Posterior vena cava (tissue), 2 donors: Measurements from ENCODE around the gene PAIP1. TPM values are rescaled to one million over a fixed set of nuclear protein-coding genes. Genes with fewer than 3 reads are reported as not detected.
"Not testable (repeated sequence)": the region's sequence is repeated elsewhere in the genome, so short reads cannot be mapped to it uniquely, and the experiment has no call there.

Source experiments
- DNase-seq: peaks from one replicate; pipeline ENCODE4 v3.0.0-alpha.2; 2020; ENCODE audit warnings: low spot score
- intact Hi-C, 2 donors: fragments of 100-400 bp; cut with DNase I; formaldehyde crosslinking; loops; one replicate each; pipeline versions ENCODE4 v1.14.1 to v1.14.2; 2022 to 2023
- long read RNA-seq, 2 donors: library from polyadenylated mRNA; unstranded; transcript quantifications; one replicate each; pipeline ENCODE4 v2.0.0, GENCODE V29; 2020 to 2021
- total RNA-seq, 2 donors: library from RNA; stranded (reverse); fragmentation: NEBNext Ultra II Directional; extraction: Animal tissue kit (Norgen Biotek cat#: 25700); gene quantifications; one replicate each; pipeline ENCODE4 v1.2.1, GENCODE V29; 2021
- donor health status: DM: yes; HTN: yes; CAD: no.
- donor health status: DM: yes; HTN: yes; CAD: no.

The PAIP1 gene, protein sequence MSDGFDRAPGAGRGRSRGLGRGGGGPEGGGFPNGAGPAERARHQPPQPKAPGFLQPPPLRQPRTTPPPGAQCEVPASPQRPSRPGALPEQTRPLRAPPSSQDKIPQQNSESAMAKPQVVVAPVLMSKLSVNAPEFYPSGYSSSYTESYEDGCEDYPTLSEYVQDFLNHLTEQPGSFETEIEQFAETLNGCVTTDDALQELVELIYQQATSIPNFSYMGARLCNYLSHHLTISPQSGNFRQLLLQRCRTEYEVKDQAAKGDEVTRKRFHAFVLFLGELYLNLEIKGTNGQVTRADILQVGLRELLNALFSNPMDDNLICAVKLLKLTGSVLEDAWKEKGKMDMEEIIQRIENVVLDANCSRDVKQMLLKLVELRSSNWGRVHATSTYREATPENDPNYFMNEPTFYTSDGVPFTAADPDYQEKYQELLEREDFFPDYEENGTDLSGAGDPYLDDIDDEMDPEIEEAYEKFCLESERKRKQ
- 10 to 100 TPM; 65.4 to 81.6 TPM for total RNA-seq
- long read RNA-seq, donor 1, transcript PAIP1-201 (11 exons, 2,782 nt), result major isoform, 34 of 65 reads
- long read RNA-seq, donor 1, transcript PAIP1-203 (11 exons, 1,734 nt), result minor isoform, 26 of 65 reads
- long read RNA-seq, donor 1, partial matches to known transcripts, result 1 of 65 reads
- long read RNA-seq, donor 1, other reads (novel, unspliced or antisense), result 4 of 65 reads
- long read RNA-seq, donor 2, transcript PAIP1-203 (11 exons, 1,734 nt), result major isoform, 135 of 192 reads
- long read RNA-seq, donor 2, transcript PAIP1-201 (11 exons, 2,782 nt), result minor isoform, 32 of 192 reads
- long read RNA-seq, donor 2, partial matches to known transcripts, result 12 of 192 reads
- long read RNA-seq, donor 2, other reads (novel, unspliced or antisense), result 13 of 192 reads

DNA sequence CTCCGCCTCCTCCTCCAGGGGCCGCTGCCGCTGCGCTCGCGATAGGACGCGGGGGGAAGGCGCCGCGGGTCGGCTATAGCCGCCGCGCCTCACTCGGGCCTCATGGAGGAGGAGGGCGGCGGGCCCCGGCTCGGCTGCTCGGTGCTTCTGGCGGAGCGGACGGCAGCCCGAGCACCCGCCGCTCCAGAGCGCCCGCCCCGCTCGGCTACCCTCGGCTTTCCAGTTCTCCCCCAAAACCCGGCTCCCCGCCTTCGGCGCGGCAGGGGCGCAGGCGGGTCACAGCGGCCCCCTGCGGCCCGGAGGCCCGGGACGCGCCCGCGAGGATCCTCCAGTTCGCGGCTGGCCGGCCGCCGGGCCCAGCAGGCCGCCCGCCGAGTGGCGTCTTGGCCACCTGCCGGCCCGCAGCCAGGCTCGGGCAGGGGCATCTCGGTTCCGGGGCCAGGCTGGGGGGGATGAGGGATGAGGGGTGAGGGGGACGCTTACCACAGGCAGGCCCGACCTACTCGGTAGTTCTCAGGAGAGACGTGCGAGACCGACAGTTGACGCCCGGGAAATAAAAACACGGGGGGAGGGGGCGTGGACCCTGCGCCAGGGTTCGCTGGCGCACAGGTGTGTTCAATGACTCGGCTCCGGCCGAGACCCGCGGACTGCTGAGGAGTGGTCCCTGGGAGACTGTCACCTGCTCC lies at the start of gene PAIP1:
Gene PAIP1, minus strand, starts transcription at position 221 of the 686 bp plus-strand sequence. CDS start 231 bp downstream, outside the sequence.
- peak; percentile 95 for DNase-seq
- intact Hi-C loops, result no loop called here

DNA sequence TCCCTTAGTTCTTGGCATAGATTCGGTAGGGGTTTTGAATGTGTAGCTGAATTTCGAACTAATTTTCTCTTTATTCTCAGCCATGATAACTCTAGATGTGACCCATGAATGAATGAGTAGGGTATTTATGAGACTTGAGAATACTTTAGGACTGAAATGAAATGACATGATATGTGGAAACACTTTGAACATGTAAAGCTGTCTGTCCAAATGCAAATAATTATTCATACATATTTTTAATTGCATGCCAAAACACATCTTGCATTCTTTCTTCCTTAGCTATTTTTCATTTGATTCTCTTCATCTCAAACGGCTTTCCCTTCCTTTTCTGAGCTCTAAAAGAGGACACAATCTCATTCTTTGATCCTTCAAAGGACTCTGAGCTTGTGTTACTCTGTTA lies 49.5 kb upstream of the PAIP1 start:
- no peak for DNase-seq
- intact Hi-C loops, result no loop called here

DNA sequence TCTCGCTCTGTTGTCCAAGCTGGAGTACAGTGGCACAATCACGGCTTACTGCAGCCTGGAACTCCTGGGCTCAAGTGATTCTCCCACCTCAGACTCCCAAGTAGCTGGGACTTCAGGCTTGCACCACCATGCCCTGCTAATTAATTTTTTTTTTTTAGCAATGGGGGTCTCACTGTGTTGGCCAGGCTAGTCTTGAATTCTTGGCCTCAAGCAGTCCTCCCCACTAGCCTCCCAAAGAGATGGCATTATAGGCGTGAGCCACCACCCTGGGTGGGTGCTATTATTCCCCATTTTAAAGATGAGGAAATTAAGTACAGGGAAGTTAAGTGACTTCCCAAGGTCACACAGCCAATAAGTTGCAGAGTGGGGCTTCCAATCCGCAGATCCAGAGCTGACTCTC lies 47.8 kb upstream of the PAIP1 start:
- no peak for DNase-seq
- intact Hi-C loops, result loop anchor here in 1 of 2 donors (5.0 kb wide), 1 partner anchor 42 kb away; no protein-coding TSS in a partner anchor

DNA sequence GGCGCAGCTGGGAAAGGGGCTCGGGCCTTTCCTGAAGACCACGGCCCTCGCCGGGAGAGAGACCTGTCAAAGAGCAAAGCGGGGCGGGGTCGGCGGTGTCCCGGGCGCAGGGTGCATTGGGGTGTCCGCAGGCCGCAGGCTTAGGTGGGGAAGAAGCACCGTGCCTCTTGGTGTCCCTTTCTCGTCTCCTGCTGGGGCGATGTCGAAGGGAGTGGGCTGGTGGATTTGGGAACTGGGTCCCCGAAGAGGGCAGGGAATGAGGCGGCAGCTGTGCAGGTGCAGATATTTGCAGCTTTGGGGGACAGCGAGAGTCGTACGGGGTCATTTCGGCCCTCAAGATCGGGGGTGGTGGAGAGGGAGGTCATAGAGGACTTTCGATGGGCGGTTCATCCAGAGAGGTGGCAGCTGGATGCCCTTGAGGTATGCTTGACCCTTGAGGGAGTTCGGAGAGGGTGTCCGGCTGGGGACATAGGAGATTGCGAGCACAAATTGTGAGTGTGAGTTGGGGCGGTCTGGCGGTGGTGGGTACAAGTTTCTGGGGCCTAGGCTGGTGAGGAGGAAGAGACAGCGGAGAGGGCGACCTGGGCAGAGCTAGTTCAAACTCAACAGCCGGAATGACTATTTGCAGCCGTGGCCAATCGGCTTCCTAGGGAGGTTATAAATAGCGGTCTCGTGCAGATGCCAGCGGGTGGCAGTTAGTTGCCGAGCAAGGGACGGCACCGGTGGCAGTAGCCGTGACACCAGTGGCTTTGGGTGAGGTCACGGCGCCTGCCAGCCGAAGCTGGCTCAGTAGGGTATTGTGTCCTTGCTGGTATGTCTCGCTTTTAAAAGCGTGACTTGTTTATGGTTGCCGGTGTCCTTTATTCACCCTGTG lies 46.7 kb upstream of the PAIP1 start:
- peak; percentile 87 for DNase-seq
- intact Hi-C loops, result loop anchor here in 1 of 2 donors (5.0 kb wide), 1 partner anchor 41 kb away; no protein-coding TSS in a partner anchor

DNA sequence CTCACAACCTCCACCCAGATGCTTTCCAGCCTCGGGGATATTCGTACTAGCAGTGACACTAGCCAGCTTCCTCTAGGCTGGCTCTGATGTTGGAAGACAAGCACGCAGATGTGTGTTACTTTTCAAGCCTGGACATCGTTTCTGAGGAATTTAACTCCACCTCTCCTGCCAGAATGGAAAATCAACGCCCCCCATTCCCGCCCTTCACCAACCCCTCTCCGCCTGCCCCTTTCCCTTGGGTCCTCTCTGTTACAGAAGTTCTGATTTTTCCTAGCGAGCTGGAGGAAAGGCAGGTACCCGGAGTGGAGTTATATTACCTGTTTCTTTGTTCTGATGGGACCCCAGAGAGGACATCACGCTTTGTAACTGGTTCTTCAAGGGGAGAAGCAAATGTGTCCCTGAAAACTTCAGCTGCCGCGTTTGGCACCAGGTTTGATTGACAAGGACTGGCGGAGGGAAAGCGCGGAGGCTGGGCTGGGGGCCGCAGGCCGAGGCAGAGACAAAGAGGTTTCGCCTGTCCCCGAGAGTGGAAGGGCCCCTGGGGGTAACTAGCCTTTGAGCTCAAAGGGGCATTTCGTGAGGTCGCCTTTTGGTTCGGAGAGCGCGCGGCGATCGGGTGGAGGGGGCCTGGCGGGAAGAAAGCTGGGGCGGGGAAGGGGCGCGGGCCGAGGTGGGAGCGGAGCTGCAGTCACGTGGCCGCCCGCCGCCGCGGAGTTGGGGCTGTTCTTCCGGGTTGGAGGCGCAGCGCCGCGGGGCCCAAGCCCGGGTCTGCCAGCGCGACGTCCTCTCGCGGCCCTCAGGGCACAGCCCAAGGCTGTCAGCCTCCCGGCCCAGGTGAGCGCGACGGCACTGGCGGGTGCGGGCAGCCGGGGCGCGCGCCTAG lies 45.8 kb upstream of the PAIP1 start, which contains the start of gene NNT:
Gene NNT, plus strand, starts transcription at position 720 of the 883 bp plus-strand sequence. CDS start 6,016 bp downstream, outside the sequence.
- intact Hi-C loops, result loop anchor here in 1 of 2 donors (5.0 kb wide), 1 partner anchor 40 kb away; no protein-coding TSS in a partner anchor
- DNase-seq, result peak; percentile 93

DNA sequence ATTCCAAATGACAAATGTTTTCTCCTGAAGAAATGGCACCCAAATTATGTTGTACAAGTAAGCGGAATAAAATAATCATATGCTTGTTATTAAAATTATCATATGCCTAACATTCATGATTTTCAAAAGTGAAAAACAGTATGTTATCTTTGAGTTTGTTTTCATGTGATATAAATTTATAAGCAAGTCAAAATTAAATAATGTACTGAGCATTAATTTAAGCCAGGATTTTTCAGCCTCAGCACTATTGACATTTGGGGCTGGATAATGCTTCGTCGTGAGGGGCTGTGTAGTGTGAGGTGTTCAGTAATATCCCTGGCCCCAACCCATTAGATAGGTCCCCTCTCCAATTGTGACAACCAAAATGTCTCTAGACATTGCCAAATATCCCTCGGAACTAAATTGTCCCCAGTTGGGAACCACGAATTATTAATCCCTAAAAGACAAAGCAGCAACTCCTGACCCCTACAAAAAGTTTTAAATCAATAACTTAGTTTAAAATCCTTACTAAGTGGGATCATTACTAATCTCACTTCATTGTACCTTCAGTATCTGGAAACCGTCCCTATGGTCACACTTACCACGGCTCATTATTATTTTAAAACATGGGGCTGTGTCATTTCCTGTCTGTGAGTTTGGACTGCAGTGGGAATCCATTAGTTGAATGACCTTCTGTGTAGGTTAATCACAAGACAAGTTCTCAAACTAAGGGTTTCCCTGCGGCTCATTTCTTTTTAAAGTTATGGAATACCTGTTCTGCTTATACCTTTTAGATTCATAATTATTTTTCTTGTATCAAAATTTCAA lies 44.8 kb upstream of the PAIP1 start:
- intact Hi-C loops, result loop anchor here in 1 of 2 donors (5.0 kb wide), 1 partner anchor 39 kb away; no protein-coding TSS in a partner anchor

DNA sequence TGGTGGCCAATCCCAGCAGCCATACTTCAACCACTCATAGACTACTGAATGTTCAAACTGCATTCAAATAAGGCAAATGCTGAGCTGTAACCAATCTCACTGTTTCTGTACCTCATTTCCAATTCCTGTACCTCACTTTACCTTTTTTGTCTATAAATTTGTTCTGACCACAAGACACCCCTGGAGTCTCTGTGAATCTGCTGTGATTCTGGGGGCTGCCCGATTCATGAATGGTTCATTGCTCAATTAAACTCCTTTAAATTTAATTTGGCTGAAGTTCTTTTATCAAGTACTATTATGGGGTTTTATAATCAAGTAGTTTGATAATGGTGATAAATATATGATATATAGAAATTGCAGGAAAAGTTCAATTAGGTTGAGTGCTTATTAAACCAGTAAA lies 42.0 kb upstream of the PAIP1 start:
- DNase-seq, intact Hi-C loops: not testable (repeated sequence)

More for the DNA sequence above, 44.8 kb upstream of the PAIP1 start:
- DNase-seq, result no peak

DNA sequence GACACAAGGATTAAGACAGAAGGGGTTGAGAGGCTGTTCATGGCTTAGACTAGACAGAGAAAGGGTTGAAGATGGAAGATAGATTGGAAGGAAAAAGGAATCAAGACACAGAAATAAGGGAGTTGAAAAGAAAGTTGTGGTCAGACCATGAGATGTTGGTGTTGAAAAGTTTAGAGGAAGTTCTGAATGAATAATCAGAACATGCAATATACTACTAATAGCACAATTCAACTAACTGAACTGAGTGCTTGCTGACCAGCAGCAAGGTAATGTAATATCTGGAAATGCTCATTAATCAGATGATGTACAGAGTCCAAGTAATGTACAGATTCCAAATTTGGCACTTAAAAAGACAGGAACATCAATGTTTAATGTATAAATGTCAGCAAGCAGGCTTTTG lies 35.5 kb upstream of the PAIP1 start:
- intact Hi-C loops, result no loop called here
- DNase-seq, result no peak

DNA sequence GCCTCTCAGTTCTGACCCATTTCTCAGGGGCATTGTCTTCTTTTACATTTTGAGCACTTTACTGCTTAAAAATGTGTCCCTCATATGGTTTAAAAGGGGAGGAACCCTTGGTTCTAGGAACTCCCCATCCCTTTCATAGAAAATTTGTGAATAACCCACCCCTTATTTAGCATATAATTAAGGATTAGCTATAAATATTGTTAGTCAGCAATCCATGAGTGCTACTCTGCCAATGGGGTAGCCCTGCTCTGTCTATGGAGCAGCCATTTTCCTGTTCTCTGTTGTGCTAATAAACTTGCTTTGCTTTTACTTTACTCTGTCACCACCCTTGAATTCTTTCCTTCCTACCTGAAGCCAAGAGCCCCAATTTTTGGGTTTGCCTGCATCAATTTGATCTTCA lies 33.8 kb upstream of the PAIP1 start:
- intact Hi-C loops, result no loop called here
- DNase-seq, result no peak

DNA sequence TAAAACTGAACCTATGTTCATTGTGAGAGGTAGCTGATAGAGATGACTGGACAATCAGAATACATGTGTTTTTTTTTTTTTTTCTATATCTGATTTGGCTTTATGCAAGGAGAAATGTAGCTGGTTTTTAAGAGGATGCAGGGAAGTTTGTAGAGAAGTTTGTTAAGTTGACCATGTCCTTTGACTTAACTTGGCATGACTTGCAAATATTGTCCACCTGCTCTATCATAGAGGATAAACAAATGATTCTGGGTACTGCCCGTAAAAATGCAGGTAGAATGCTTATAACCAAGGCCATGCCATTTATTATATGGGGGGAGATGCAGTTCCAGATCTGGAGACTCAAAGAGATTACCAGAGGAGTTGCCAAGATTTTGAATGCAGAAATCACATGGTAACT lies 32.4 kb upstream of the PAIP1 start:
- intact Hi-C loops, result no loop called here
- no peak for DNase-seq

DNA sequence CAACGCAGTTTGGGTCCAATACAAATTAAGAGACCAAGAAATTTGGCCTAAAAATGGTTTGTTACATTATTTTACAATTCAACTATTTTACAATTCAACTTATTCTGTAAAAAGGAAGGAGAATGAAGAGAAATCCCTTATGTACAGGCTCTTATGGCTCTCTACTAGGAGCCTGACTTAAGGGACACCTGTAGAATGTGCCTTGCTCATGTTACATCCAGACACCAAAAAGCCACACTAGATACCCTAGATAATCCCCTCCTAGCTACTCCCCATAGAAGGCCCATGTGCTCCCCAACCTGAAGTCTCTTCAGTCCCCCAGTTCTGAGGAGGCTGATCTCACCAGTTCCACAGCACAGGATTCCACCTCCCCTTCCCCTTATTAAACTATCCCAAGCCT lies 32.0 kb upstream of the PAIP1 start:
- intact Hi-C loops, result no loop called here
- DNase-seq, result no peak

DNA sequence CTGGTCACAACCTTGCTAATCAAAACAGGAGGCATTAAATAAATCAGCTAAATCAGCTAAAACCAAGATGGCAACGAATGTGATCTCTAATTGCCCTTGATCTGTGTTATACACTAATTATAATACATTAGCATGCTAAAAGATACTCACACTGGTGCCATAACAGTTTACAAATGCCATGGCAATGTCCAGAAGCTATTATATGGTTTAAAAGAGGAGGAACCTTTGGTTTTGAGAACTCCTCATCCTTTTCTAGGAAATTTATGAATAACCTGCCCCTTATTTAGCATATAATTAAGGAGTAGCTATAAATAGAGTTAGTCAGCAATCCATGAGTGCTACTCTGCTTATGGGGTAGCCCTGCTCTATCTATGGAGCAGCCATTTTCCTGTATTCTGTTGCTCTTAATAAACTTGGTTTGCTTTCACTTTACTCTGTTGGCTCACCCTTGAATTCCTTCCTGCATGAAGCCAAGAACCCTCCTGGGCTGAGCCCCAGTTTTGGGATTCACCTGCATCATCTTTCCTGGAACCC lies 27.4 kb upstream of the PAIP1 start:
- no peak for DNase-seq
- intact Hi-C loops, result no loop called here

DNA sequence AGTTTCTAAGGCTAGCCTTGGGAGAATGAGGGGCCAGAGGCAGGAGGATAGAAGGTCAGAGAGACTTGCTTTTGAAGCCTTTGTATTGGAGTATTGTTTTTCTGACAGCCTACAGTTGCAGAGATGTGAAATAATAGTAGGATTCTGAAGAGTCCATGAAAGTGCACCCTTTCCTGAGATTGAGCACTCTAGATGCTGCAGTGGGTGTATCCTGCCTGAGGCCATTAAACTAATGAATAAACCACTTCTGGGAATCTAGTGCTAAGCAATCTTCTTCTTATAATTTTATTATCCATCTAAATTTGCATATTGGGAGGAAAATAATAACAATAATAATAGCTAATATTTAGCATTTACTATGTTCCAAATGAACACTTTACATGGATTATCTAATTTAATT lies 26.8 kb upstream of the PAIP1 start:
- intact Hi-C loops, result no loop called here
- DNase-seq, result no peak

DNA sequence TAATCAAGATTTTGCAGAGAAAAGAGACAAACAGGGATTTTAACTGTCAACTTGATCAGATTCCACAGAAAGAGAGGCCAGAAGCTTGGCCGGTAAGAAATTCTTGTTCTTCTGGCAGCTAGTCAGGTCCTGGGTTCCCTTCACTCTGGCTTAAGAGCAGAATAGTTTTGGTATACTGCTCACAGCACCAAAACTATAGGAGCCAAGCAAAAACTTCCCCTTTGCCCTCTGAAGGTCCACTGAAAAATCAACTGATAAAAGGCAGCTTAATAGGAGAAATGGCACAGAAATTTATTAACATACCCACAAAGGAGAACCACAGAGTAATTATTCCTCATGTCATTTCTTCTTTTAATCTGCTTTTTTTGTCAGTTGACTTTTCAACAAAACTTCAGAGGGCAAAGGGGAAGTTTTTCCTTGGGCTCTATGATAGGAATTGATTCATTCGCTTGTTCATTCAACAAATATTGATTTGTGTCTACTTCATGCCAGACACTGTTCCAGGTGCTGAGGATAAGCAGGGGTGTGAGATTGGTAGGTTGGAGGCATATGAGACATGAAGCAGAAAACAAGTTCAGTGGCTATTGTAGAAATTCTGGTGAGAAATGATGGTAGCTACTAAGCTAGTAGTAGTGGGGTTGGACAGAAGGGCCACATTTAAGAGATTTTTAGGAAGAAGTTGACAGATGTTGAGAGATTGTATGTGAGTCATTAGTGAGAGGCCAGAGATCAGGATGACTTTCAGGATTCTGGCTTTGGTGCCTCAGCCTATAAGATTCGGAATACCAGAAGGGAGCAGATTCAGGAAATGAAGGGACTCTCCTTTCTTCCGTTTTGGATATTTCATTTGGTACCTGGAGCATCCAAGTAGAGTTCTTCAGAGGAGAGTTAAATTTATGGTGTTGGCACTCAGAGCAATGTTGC lies 25.5 kb upstream of the PAIP1 start:
- DNase-seq, result no peak
- intact Hi-C loops, result no loop called here

DNA sequence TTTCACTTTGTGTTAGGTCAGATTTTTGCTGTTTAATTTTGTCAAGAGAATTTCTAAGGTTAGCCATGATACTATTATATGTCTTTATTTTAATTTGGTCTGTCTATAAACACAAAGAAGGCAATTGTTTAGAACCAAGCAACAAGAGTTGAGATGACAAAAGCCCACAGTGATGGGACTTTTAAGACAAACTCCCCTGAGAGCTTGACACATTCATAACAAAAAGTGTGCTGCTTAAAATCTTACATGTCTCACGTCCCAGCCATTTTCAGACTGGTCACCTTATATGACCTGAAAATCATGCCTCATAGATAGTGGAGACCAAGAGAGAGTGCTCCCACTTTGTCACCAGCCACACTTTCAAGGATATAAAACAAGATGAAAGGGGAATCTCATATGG lies 24.5 kb upstream of the PAIP1 start:
- DNase-seq, result no peak
- intact Hi-C loops, result no loop called here
